ENCODE measurements around the gene DYRK1A. TPM values are rescaled to one million over a fixed set of nuclear protein-coding genes. Genes with fewer than 3 reads are reported as not detected.

DYRK1A gene
- total RNA-seq, 6 experiments from 2014 or later = 35.8 to 47.3 (median 42.5) TPM

GRCh38 chr21:37335053-37335452 lies 31.5 kb upstream of the DYRK1A start:
- Mint-ChIP-seq H3K36me3 (ENCODE audit: low read depth) (no peaks in the 10 kb centered on the region), H3K9me3 (no peaks in the 10 kb centered on the region), H3K4me3 (no peak overlapping the region), H3K4me1 (ENCODE audit: low read depth) (peaks cover 26% of the 10 kb centered on the region), H3K27ac (no peak overlapping the region), H3K27me3 (ENCODE audit: insufficient read depth) (no peaks in the 10 kb centered on the region)
- TF ChIP-seq, protein P1, sequence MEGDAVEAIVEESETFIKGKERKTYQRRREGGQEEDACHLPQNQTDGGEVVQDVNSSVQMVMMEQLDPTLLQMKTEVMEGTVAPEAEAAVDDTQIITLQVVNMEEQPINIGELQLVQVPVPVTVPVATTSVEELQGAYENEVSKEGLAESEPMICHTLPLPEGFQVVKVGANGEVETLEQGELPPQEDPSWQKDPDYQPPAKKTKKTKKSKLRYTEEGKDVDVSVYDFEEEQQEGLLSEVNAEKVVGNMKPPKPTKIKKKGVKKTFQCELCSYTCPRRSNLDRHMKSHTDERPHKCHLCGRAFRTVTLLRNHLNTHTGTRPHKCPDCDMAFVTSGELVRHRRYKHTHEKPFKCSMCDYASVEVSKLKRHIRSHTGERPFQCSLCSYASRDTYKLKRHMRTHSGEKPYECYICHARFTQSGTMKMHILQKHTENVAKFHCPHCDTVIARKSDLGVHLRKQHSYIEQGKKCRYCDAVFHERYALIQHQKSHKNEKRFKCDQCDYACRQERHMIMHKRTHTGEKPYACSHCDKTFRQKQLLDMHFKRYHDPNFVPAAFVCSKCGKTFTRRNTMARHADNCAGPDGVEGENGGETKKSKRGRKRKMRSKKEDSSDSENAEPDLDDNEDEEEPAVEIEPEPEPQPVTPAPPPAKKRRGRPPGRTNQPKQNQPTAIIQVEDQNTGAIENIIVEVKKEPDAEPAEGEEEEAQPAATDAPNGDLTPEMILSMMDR (IDR thresholded peaks at IDR 0.05) = no peak
- DNase-seq = no peak

GRCh38 chr21:37337179-37337578 lies 29.4 kb upstream of the DYRK1A start:
- Mint-ChIP-seq H3K9me3 (peaks cover 2% of the 10 kb centered on the region), H3K27me3 (ENCODE audit: insufficient read depth) (no peaks in the 10 kb centered on the region)
- no peak for DNase-seq

GRCh38 chr21:37337831-37338230 lies 28.7 kb upstream of the DYRK1A start:
- Mint-ChIP-seq H3K27me3 (ENCODE audit: insufficient read depth) (no peaks in the 10 kb centered on the region), H3K27ac (peak overlapping the region; percentile 98), H3K36me3 (ENCODE audit: low read depth) (peaks cover 5% of the 10 kb centered on the region; the same call in 1 of the 2 replicates), H3K4me3 (peak overlapping the region; percentile 63), H3K9me3 (peaks cover 4% of the 10 kb centered on the region), H3K4me1 (ENCODE audit: low read depth) (peaks cover 51% of the 10 kb centered on the region)
- peak; percentile 10 for DNase-seq
- TF ChIP-seq, protein P1 (IDR thresholded peaks at IDR 0.05) = no peak

More at GRCh38 chr21:37337179-37337578, 29.4 kb upstream of the DYRK1A start:
- TF ChIP-seq, protein P1 (IDR thresholded peaks at IDR 0.05) = no peak
- peaks cover 2% of the 10 kb centered on the region; the same call in 1 of the 2 replicates for H3K36me3 Mint-ChIP-seq (ENCODE audit: low read depth)
- no peak overlapping the region for H3K4me3 Mint-ChIP-seq
- H3K27ac Mint-ChIP-seq = no peak overlapping the region
- peaks cover 47% of the 10 kb centered on the region for H3K4me1 Mint-ChIP-seq (ENCODE audit: low read depth)

DNA sequence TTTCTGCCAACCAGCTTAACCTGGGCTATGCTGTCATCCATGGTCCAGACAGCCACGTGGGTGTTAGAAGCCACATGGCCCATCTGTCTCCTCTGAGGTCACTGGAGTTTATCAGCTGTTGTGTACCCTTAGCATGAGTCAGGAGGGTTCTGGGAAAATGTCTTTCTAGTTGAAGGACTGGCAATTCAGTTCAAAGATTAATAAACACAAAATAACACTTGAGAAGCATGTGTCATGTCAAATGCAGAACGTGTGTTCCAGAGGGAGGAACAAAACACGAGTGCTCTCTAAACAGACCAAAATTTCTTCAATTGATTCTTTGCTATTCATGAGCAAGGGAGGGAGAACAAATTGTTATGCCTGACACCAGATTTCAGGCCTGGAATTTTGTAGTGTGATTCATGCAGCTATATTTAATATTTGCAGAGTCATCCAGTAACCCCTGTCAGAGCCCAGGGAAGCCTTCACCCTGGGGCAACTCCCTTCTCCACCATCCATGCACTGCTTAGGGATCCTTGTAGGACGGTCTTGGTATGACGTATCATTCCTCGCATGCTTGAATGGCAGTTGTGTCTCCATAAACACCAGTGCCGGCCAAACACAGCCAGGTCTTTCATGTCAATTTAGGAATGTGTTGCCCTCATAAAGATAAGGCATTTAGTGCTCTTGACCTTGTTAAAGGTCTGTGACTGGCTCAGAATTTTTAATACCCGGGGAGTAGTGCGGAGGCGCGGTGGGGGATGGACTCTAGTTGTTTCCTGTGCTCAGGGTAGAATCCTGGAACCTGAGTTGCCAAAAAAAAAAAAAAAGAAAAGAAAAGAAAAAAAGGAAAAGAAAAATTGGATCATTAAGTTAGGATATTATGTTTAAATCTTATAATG lies 27.7 kb upstream of the DYRK1A start:
- H3K4me3 Mint-ChIP-seq = peak overlapping the region; percentile 83

GRCh38 chr21:37339552-37339939 lies 27.0 kb upstream of the DYRK1A start:
- TF ChIP-seq, protein P1 (IDR thresholded peaks at IDR 0.05) = no peak
- H3K27ac Mint-ChIP-seq = peak overlapping the region; percentile 98
- peaks cover 4% of the 10 kb centered on the region for H3K9me3 Mint-ChIP-seq
- H3K27me3 Mint-ChIP-seq (ENCODE audit: insufficient read depth) = no peaks in the 10 kb centered on the region
- peak overlapping the region; percentile 83 for H3K4me3 Mint-ChIP-seq
- H3K4me1 Mint-ChIP-seq (ENCODE audit: low read depth) = peaks cover 51% of the 10 kb centered on the region
- H3K36me3 Mint-ChIP-seq (ENCODE audit: low read depth) = peaks cover 9% of the 10 kb centered on the region; the same call in 1 of the 2 replicates
- no peak for DNase-seq

More for the DNA sequence above, 27.7 kb upstream of the DYRK1A start:
- TF ChIP-seq, protein P1 (IDR thresholded peaks at IDR 0.05) = no peak
- peaks cover 5% of the 10 kb centered on the region; the same call in 1 of the 2 replicates for H3K36me3 Mint-ChIP-seq (ENCODE audit: low read depth)
- H3K4me1 Mint-ChIP-seq (ENCODE audit: low read depth) = peaks cover 51% of the 10 kb centered on the region
- H3K27me3 Mint-ChIP-seq (ENCODE audit: insufficient read depth) = no peaks in the 10 kb centered on the region
- H3K9me3 Mint-ChIP-seq = peaks cover 4% of the 10 kb centered on the region
- H3K27ac Mint-ChIP-seq = peak overlapping the region; percentile 98
- peak; percentile 98 for DNase-seq

Measured in HFFc6 (cell line).